Gastrocnemius medialis (tissue), 4 donors: Measurements from ENCODE around the gene PGA4. TPM values are rescaled to one million over a fixed set of nuclear protein-coding genes. Genes with fewer than 3 reads are reported as not detected.
A peak's percentile ranks its signal among the peaks of the same experiment; 100 is the strongest.

Experiments
- ATAC-seq, 2 donors: fragments of 150-250 bp; one replicate each; pipeline ENCODE4 v1.9.1; 2016
- DNase-seq, 2 donors: peaks; one replicate each; pipeline ENCODE4 v3.0.0-alpha.2; 2019
- H3K27ac ChIP-seq, 4 donors: fragments of 200-600 bp; sonication (generic); 1 replicate in 1 of 4; 2 replicates in 3 of 4; pipeline ENCODE4 v1.5.1; 2016 to 2018; ENCODE audit warnings: mild to moderate bottlenecking in 2 of 4, moderate library complexity in 1 of 4
- H3K27me3 ChIP-seq, 3 donors: fragments of 200-600 bp; sonication (generic) in 2 of 3; 1 replicate in 1 of 3; 2 replicates in 2 of 3; pipeline versions ENCODE4 v1.5.1 to v1.6.0; 2016 to 2019; ENCODE audit warnings: mild to moderate bottlenecking in 1 of 3, moderate library complexity in 1 of 3
- H3K36me3 ChIP-seq, 2 donors: fragments of 200-600 bp; sonication (generic) in 1 of 2; one replicate each; pipeline ENCODE4 v1.5.1; 2017 to 2018
- H3K4me1 ChIP-seq, 2 donors: fragments of 200-600 bp; sonication (generic) in 1 of 2; one replicate each; pipeline ENCODE4 v1.5.1; 2016 to 2017; ENCODE audit warnings: mild to moderate bottlenecking in 2 of 2
- H3K4me3 ChIP-seq, 4 donors: fragments of 200-600 bp; sonication (generic) in 3 of 4; 1 replicate in 1 of 4; 2 replicates in 3 of 4; pipeline ENCODE4 v1.5.1; 2016 to 2019; ENCODE audit warnings: mild to moderate bottlenecking in 2 of 4
- H3K9me3 ChIP-seq, 3 donors: fragments of 200-600 bp; sonication (generic) in 2 of 3; 1 replicate in 1 of 3; 2 replicates in 2 of 3; pipeline ENCODE4 v1.5.1; 2016 to 2019
- CTCF ChIP-seq, 5 experiments: fragments of 450-650 bp in 3 of 5; fragments of 200-600 bp in 2 of 5; sonication (generic) in 2 of 5; IDR thresholded peaks in 4 of 5; conservative IDR thresholded peaks in 1 of 5; 1 replicate in 4 of 5; 2 replicates in 1 of 5; pipeline ENCODE4 v1.5.1; 2016 to 2019; ENCODE audit warnings: antibody characterized with exemption in 5 of 5, mild to moderate bottlenecking in 3 of 5, moderate library complexity in 3 of 5
- POLR2A ChIP-seq, 2 donors: fragments of 450-650 bp; IDR thresholded peaks; one replicate each; pipeline ENCODE4 v1.6.1; 2017; ENCODE audit warnings: antibody characterized with exemption in 2 of 2, mild to moderate bottlenecking in 2 of 2, moderate library complexity in 2 of 2
- in situ Hi-C, 4 donors: fragments of 200-750 bp; cut with MboI; loops; one replicate each; pipeline versions ENCODE4 v1.15.0 to v1.8.0; 2017; ENCODE audit warnings: low sequenced_read_pairs in 4 of 4
- intact Hi-C: fragments of 100-400 bp; cut with DNase I; formaldehyde crosslinking; loops from one replicate; pipeline ENCODE4 v1.15.1; 2023; ENCODE audit warnings: low total_unique reads
- total RNA-seq, 4 donors: library from RNA; depleted of rRNA; stranded (reverse); fragments of >200 nt; gene quantifications; one replicate each; pipeline versions ENCODE4 v1.1.0 to v1.2.3, GENCODE V29; 2016

Gene PGA4
- total RNA-seq, 4 donors from 2014 or later = 1.6 to 1.9 TPM; not detected in 2

DNA sequence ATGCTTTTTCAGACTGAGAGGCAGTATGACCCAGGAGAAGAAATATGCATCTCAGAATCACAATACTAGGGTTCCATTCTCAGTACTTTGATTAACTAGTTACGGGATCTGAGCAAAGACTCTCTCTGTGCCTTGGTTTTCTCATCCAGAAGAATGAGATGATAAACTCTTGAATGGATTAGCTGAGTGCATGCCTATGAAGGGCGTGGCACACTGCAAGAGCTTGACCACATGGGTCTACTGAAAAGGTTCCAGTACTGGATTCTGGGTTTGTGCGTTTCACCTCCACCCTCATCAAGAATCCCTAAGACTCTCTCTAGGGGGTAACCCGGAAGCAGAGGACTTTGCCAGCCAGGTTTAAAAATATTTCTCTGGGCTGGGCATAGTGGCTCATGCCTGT is 44.5 kb downstream of the PGA4 start:
- H3K27ac ChIP-seq = no peak overlapping the region
- in situ Hi-C loops = no loop called here
- no peak overlapping the region for H3K4me3 ChIP-seq
- H3K36me3 ChIP-seq = no peaks in the 10 kb centered on the region
- no peaks in the 10 kb centered on the region for H3K27me3 ChIP-seq
- no peak for TF ChIP-seq POLR2A (IDR thresholded peaks at IDR 0.05)
- TF ChIP-seq CTCF (IDR thresholded peaks at IDR 0.05 in 4 of 5, conservative IDR thresholded peaks at IDR 0.05 in 1 of 5) = no peak
- DNase-seq (no peak), ATAC-seq (peak in 1 of 2 donors; percentile 21)
- intact Hi-C loops = no loop called here
- no peaks in the 10 kb centered on the region for H3K9me3 ChIP-seq
- no peaks in the 10 kb centered on the region for H3K4me1 ChIP-seq

DNA sequence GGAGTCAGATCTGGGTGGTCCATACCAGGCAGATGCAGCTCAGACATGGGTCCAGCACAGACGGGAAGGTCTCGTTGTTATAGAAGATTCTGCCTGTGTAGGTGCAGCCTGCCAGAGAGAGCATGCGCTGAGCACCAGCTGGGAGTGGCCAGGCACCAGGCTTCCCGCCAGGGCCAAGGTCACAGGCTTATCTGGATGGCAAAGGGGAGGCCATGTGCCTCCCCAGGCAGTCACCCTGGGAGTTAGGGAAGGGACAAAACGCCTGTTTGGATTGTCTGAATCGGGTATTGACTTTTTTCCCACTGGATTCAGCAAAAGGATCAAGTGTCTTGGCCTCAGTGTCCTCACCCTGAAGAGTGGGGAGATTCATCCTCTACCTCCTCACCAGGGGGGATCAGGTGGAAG is 45.3 kb downstream of the PGA4 start:
- intact Hi-C loops (no loop called here), in situ Hi-C loops (no loop called here)
- TF ChIP-seq POLR2A (IDR thresholded peaks at IDR 0.05) = no peak
- ATAC-seq (no peak), DNase-seq (no peak)
- Histone ChIP-seq H3K4me3 (no peak overlapping the region), H3K27ac (no peak overlapping the region), H3K27me3 (no peaks in the 10 kb centered on the region), H3K36me3 (no peaks in the 10 kb centered on the region), H3K9me3 (no peaks in the 10 kb centered on the region), H3K4me1 (no peaks in the 10 kb centered on the region)

- Histone ChIP-seq H3K9me3 (no peaks in the 10 kb centered on the region), H3K4me3 (no peak overlapping the region), H3K36me3 (no peaks in the 10 kb centered on the region), H3K27ac (no peak overlapping the region), H3K4me1 (no peaks in the 10 kb centered on the region), H3K27me3 (no peaks in the 10 kb centered on the region)
- TF ChIP-seq CTCF (IDR thresholded peaks at IDR 0.05 in 4 of 5, conservative IDR thresholded peaks at IDR 0.05 in 1 of 5) = no peak
- no peak for TF ChIP-seq POLR2A (IDR thresholded peaks at IDR 0.05)
- ATAC-seq (no peak), DNase-seq (no peak)
- intact Hi-C loops (no loop called here), in situ Hi-C loops (no loop called here)
Measured at GRCh38 chr11:61268588-61269250, 46.6 kb downstream of the PGA4 start.

DNA sequence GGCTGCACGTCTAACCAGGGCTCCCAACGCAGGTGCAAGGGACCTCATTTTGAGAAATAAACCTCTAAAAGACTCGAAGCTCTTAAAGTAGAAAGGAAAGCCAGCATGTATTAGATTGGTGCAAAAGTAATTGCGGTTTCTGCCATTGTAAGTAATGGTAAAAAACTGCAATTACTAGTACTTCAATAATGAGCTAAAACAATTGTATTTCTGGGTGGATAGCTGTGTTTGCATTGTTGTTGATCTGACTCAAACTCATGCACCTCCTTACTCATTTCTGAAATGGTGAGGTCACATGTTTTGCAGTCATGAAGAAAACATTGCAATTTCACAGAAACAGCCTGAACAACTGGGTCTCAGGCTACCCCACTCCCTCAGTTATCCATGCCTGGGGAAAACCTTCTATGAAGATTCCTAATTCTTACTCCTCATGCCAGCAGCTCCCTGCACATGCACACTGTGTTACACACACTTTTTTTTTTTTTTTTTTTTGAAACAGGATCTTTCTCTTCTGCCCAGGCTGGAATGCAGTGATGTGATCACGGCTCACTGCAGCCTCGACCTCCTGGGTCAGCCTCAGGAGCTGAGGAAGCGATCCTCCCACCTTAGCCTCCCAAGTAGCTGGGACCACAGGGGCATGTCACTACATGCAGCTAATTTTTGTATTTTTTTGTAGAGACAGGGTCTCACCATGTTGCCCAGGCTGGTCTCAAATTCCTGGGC is 48.4 kb downstream of the PGA4 start:
- Histone ChIP-seq H3K9me3 (no peaks in the 10 kb centered on the region), H3K27me3 (no peaks in the 10 kb centered on the region), H3K4me1 (no peaks in the 10 kb centered on the region), H3K27ac (no peak overlapping the region), H3K4me3 (no peak overlapping the region), H3K36me3 (peaks cover 0 to 5% of the 10 kb centered on the region in 2 donors)
- TF ChIP-seq CTCF (IDR thresholded peaks at IDR 0.05 in 4 of 5, conservative IDR thresholded peaks at IDR 0.05 in 1 of 5) = no peak
- in situ Hi-C loops = no loop called here
- no peak for ATAC-seq
- intact Hi-C loops = no loop called here
- DNase-seq = no peak

GRCh38 chr11:61272731-61273130 is 50.6 kb downstream of the PGA4 start:
- Histone ChIP-seq H3K36me3 (peaks cover 0 to 5% of the 10 kb centered on the region in 2 donors), H3K4me1 (no peaks in the 10 kb centered on the region), H3K27me3 (no peaks in the 10 kb centered on the region), H3K4me3 (no peak overlapping the region), H3K9me3 (no peaks in the 10 kb centered on the region), H3K27ac (no peak overlapping the region)
- intact Hi-C loops = no loop called here
- no peak for ATAC-seq
- no peak for DNase-seq
- in situ Hi-C loops = no loop called here
- TF ChIP-seq POLR2A (IDR thresholded peaks at IDR 0.05) (no peak), CTCF (IDR thresholded peaks at IDR 0.05 in 4 of 5, conservative IDR thresholded peaks at IDR 0.05 in 1 of 5) (no peak)
